Activated CD8-positive, alpha-beta memory T cell treated with anti-CD3 and anti-CD28 coated beads, Interleukin-2, amount 10 ng/mL, durations not matched to agents 7 days and 5 days (primary cell): Measurements from ENCODE around the gene ACADS. TPM values are rescaled to one million over a fixed set of nuclear protein-coding genes. Genes with fewer than 3 reads are reported as not detected.

ENCODE experiments used
- ATAC-seq: fragments of 150-1000 bp; cut with Tn5 transposase; one replicate; pipeline ENCODE4 v1.10.0; 2021; ENCODE audit warnings: moderate library complexity
- CTCF ChIA-PET: fragments of 350-600 bp; sonication (Branson Sonifier 250); formaldehyde crosslinking; loops from one replicate; lab custom pipeline; 2021; ENCODE audit warnings: antibody characterized with exemption; lab: Charles Lee
- DNase-seq: peaks from one replicate; pipeline ENCODE4 v3.0.0-alpha.2; 2020
- H3K27ac Mint-ChIP-seq: one replicate; pipeline ENCODE4 v1.8.0; 2021; ENCODE audit warnings: mild to moderate bottlenecking, mixed read lengths
- H3K27me3 Mint-ChIP-seq: one replicate; pipeline ENCODE4 v1.8.0; 2021; ENCODE audit warnings: mixed read lengths
- H3K36me3 Mint-ChIP-seq: one replicate; pipeline ENCODE4 v1.8.0; 2021; ENCODE audit warnings: mild to moderate bottlenecking, mixed read lengths
- H3K4me1 Mint-ChIP-seq: one replicate; pipeline ENCODE4 v1.8.0; 2021; ENCODE audit warnings: mixed read lengths
- H3K4me3 Mint-ChIP-seq: one replicate; pipeline ENCODE4 v1.8.0; 2021; ENCODE audit warnings: mild to moderate bottlenecking, moderate library complexity, mixed read lengths
- H3K9me3 Mint-ChIP-seq: one replicate; pipeline ENCODE4 v1.8.0; 2022; ENCODE audit warnings: low read depth, mixed read lengths
- total RNA-seq, 2 experiments: library from RNA; stranded (reverse); gene quantifications; one replicate each; pipeline ENCODE4 v1.2.3, GENCODE V29; 2021

ACADS gene
- total RNA-seq, 2 experiments from 2014 or later = 14.6 to 17.6 TPM

GRCh38 chr12:120706029-120706428, 19.6 kb upstream of the ACADS start:
- Mint-ChIP-seq H3K27ac (no peak overlapping the region), H3K36me3 (peaks cover 6% of the 10 kb centered on the region), H3K9me3 (no peaks in the 10 kb centered on the region), H3K27me3 (no peaks in the 10 kb centered on the region), H3K4me3 (no peak overlapping the region), H3K4me1 (peaks cover 18% of the 10 kb centered on the region)
- DNase-seq = no peak
- CTCF ChIA-PET = interaction anchor here (1.2 kb wide), 1 partner anchor 123 kb away, joined by 5 read pairs; no protein-coding TSS in a partner anchor
- no peak for ATAC-seq

- ATAC-seq = no peak
- CTCF ChIA-PET = interaction anchor here (1.1 to 5.8 kb wide), 4 partner anchors 10 to 128 kb away, joined by 3 to 60 read pairs (median 5); partner anchors contain the start of gene POP5
- H3K36me3 Mint-ChIP-seq = peaks cover 3% of the 10 kb centered on the region
- no peak for DNase-seq
- no peaks in the 10 kb centered on the region for H3K27me3 Mint-ChIP-seq
- no peak overlapping the region for H3K4me3 Mint-ChIP-seq
- H3K27ac Mint-ChIP-seq = peak overlapping the region; percentile 60
- no peaks in the 10 kb centered on the region for H3K9me3 Mint-ChIP-seq
- peaks cover 44% of the 10 kb centered on the region for H3K4me1 Mint-ChIP-seq
These were observed 17.0 kb upstream of the ACADS start for GRCh38 chr12:120708651-120709050.

GRCh38 chr12:120710031-120710804, 15.4 kb upstream of the ACADS start, which contains the start of gene UNC119B:
Gene UNC119B, plus strand, starts transcription at chr12:120710458. Its CDS starts 17 bp downstream, at chr12:120710475.
- CTCF ChIA-PET = interaction anchor here (0.6 to 5.8 kb wide), 13 partner anchors 10 to 420 kb away, joined by 3 to 60 read pairs (median 3); partner anchors contain the start of genes ACADS, MLEC and POP5
- H3K9me3 Mint-ChIP-seq = no peaks in the 10 kb centered on the region
- peak within 1 kb of the TSS; percentile 82 for H3K4me3 Mint-ChIP-seq
- peaks cover 51% of the 10 kb centered on the region for H3K4me1 Mint-ChIP-seq
- ATAC-seq (peak; percentile 85), DNase-seq (peak; percentile 77)
- H3K27me3 Mint-ChIP-seq = no peaks in the 10 kb centered on the region
- peak within 1 kb of the TSS; percentile 77 for H3K27ac Mint-ChIP-seq
- peaks cover 13% of the 10 kb centered on the region for H3K36me3 Mint-ChIP-seq

GRCh38 chr12:120710805-120711296, 14.8 kb upstream of the ACADS start:
- Mint-ChIP-seq H3K27me3 (no peaks in the 10 kb centered on the region), H3K4me3 (peak overlapping the region; percentile 82), H3K36me3 (peaks cover 13% of the 10 kb centered on the region), H3K4me1 (peaks cover 51% of the 10 kb centered on the region), H3K9me3 (no peaks in the 10 kb centered on the region), H3K27ac (peak overlapping the region; percentile 77)
- ATAC-seq (peak; percentile 31), DNase-seq (peak; percentile 55)
- CTCF ChIA-PET = interaction anchor here (1.0 to 5.8 kb wide), 9 partner anchors 10 to 261 kb away, joined by 3 to 60 read pairs (median 4); partner anchors contain the start of genes ACADS and MLEC

GRCh38 chr12:120711411-120711810, 14.2 kb upstream of the ACADS start:
- Mint-ChIP-seq H3K4me3 (peak overlapping the region; percentile 82), H3K27me3 (no peaks in the 10 kb centered on the region), H3K9me3 (no peaks in the 10 kb centered on the region), H3K36me3 (peaks cover 14% of the 10 kb centered on the region), H3K4me1 (peaks cover 51% of the 10 kb centered on the region), H3K27ac (peak overlapping the region; percentile 77)
- DNase-seq = no peak
- CTCF ChIA-PET = interaction anchor here (1.2 to 5.8 kb wide), 8 partner anchors 9 to 261 kb away, joined by 4 to 60 read pairs (median 5); partner anchors contain the start of genes MLEC and POP5
- ATAC-seq = no peak

GRCh38 chr12:120712610-120713009, 13.0 kb upstream of the ACADS start:
- H3K4me1 Mint-ChIP-seq = peaks cover 51% of the 10 kb centered on the region
- no peaks in the 10 kb centered on the region for H3K9me3 Mint-ChIP-seq
- CTCF ChIA-PET = interaction anchor here (1.2 to 5.8 kb wide), 3 partner anchors 64 to 259 kb away, joined by 4 to 60 read pairs (median 5); partner anchors contain the start of gene POP5
- DNase-seq = no peak
- H3K27ac Mint-ChIP-seq = no peak overlapping the region
- peaks cover 17% of the 10 kb centered on the region for H3K36me3 Mint-ChIP-seq
- no peaks in the 10 kb centered on the region for H3K27me3 Mint-ChIP-seq
- no peak for ATAC-seq
- H3K4me3 Mint-ChIP-seq = no peak overlapping the region

- DNase-seq = peak; percentile 85
- H3K36me3 Mint-ChIP-seq = peaks cover 24% of the 10 kb centered on the region
These were observed 11.7 kb upstream of the ACADS start for GRCh38 chr12:120713861-120714482.

GRCh38 chr12:120718055-120718454, 7.6 kb upstream of the ACADS start:
- ATAC-seq (no peak), DNase-seq (no peak)
- H3K36me3 Mint-ChIP-seq = peaks cover 44% of the 10 kb centered on the region
- H3K4me1 Mint-ChIP-seq = peaks cover 27% of the 10 kb centered on the region
- H3K4me3 Mint-ChIP-seq = no peak overlapping the region
- H3K27ac Mint-ChIP-seq = no peak overlapping the region
- CTCF ChIA-PET = no interaction called here
- H3K27me3 Mint-ChIP-seq = no peaks in the 10 kb centered on the region
- no peaks in the 10 kb centered on the region for H3K9me3 Mint-ChIP-seq

More at GRCh38 chr12:120713861-120714482, 11.7 kb upstream of the ACADS start:
- Mint-ChIP-seq H3K9me3 (no peaks in the 10 kb centered on the region), H3K4me1 (peaks cover 51% of the 10 kb centered on the region), H3K27me3 (no peaks in the 10 kb centered on the region), H3K27ac (peak overlapping the region; percentile 58), H3K4me3 (no peak overlapping the region)
- ATAC-seq = peak; percentile 70
- CTCF ChIA-PET = interaction anchor here (0.8 to 3.6 kb wide), 8 partner anchors 11 to 258 kb away, joined by 3 to 34 read pairs (median 5); partner anchors contain the start of genes ACADS and POP5

- DNase-seq (no peak), ATAC-seq (no peak)
- H3K27ac Mint-ChIP-seq = peak overlapping the region; percentile 15
- no peaks in the 10 kb centered on the region for H3K27me3 Mint-ChIP-seq
- H3K4me3 Mint-ChIP-seq = no peak overlapping the region
- H3K4me1 Mint-ChIP-seq = peaks cover 17% of the 10 kb centered on the region
- CTCF ChIA-PET = interaction anchor here (1.5 kb wide), 1 partner anchor 70 kb away, joined by 5 read pairs; no protein-coding TSS in a partner anchor
- H3K9me3 Mint-ChIP-seq = no peaks in the 10 kb centered on the region
- peaks cover 44% of the 10 kb centered on the region for H3K36me3 Mint-ChIP-seq
These were observed 6.6 kb upstream of the ACADS start for GRCh38 chr12:120719072-120719471.

- no peak for ATAC-seq
- H3K27me3 Mint-ChIP-seq = no peaks in the 10 kb centered on the region
- H3K27ac Mint-ChIP-seq = no peak overlapping the region
- no peak for DNase-seq
- no peak overlapping the region for H3K4me3 Mint-ChIP-seq
- CTCF ChIA-PET = interaction anchor here (1.4 to 1.5 kb wide), 2 partner anchors 8 to 71 kb away, joined by 5 read pairs; no protein-coding TSS in a partner anchor
- H3K4me1 Mint-ChIP-seq = peaks cover 17% of the 10 kb centered on the region
- H3K36me3 Mint-ChIP-seq = peaks cover 43% of the 10 kb centered on the region
- no peaks in the 10 kb centered on the region for H3K9me3 Mint-ChIP-seq
These were observed 6.0 kb upstream of the ACADS start for GRCh38 chr12:120719496-120720233.

GRCh38 chr12:120720234-120720986, 5.2 kb upstream of the ACADS start:
- CTCF ChIA-PET = interaction anchor here (1.4 to 1.5 kb wide), 2 partner anchors 9 to 72 kb away, joined by 5 read pairs; no protein-coding TSS in a partner anchor

More at GRCh38 chr12:120720234-120720986, 5.2 kb upstream of the ACADS start:
- peaks cover 40% of the 10 kb centered on the region for H3K36me3 Mint-ChIP-seq
- DNase-seq (no peak), ATAC-seq (no peak)
- H3K27ac Mint-ChIP-seq = no peak overlapping the region
- H3K4me3 Mint-ChIP-seq = no peak overlapping the region
- H3K9me3 Mint-ChIP-seq = no peaks in the 10 kb centered on the region
- H3K4me1 Mint-ChIP-seq = peaks cover 24% of the 10 kb centered on the region
- H3K27me3 Mint-ChIP-seq = no peaks in the 10 kb centered on the region
